Activated naive CD4-positive, alpha-beta T cell treated with anti-CD3 and anti-CD28 coated beads, Interleukin-2, amount 50 U/mL, for 16 hours (primary cell): Measurements from ENCODE around the gene OBP2A.
"Not testable (repeated sequence)": the region's sequence is repeated elsewhere in the genome, so short reads cannot be mapped to it uniquely, and the experiment has no call there.

ENCODE experiments used
- DNase-seq: peaks from one replicate; pipeline ENCODE4 v3.0.0-alpha.2; 2020

The OBP2A gene, protein sequence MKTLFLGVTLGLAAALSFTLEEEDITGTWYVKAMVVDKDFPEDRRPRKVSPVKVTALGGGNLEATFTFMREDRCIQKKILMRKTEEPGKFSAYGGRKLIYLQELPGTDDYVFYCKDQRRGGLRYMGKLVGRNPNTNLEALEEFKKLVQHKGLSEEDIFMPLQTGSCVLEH

DNA sequence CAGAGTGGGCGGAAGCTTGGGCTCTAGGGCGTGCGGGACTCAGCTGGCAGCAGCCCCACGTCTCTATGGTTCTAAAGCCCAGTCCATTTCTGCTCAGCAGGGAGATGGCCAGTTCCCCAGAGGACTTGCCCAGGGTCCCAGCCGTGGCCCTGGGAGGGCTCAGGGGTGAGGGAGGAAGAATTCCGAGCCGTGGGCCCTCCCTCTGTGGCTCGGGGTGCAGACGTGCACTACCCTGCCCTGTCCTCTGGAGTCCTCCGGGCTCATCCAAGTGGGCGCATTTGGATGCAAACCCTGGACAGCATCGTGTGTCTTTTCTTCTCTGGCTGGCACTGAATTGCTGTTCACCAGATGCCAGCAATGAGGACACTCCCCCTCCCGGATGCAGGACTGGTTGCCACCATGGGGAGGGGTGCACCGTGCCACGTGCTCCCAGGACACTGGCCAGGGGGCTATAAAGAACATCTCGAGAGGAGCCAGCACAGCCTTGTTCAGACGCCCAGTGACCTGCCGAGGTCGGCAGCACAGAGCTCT is at the start of gene OBP2A:
Gene OBP2A, plus strand, starts transcription at position 481 of the 531 bp plus-strand sequence. CDS start 55 bp downstream, outside the sequence.
- DNase-seq = not testable (repeated sequence)

DNA sequence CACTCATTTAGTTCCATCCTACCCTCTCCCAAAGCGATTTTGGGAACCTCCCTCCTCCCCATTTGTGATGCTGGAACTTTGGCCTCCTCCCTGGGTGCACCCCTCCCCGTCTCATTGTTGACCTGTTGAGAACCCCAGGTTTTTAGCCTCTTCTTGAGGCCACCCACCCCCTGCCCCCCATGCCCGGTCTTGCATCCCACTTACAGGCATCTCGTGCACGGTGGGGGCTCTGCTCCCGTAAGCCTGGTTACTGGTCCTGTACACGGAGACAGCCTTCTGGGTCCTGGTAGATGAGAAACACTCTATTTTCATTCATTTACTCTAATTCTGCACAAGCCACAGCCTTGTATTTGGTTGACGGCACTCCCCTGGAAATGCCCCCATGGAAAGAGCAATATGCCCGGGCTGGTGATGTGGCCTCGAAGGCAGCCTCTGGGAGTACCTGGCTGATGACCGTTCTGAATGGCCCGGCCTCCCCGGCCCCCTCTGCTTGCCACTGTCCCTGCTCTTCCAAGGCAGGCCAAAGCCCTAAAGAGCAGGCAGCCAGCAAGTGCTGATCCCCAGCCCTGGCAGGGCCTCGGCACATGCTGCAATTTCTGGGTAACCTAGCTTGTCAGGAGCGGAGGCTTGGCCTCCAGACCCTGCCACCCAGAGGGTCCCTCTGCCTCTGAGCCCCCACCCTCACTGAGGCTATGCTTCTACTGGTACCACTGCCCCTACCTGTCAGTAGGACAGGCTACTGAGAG is 47.4 kb upstream of the OBP2A start:
- no peak for DNase-seq

DNA sequence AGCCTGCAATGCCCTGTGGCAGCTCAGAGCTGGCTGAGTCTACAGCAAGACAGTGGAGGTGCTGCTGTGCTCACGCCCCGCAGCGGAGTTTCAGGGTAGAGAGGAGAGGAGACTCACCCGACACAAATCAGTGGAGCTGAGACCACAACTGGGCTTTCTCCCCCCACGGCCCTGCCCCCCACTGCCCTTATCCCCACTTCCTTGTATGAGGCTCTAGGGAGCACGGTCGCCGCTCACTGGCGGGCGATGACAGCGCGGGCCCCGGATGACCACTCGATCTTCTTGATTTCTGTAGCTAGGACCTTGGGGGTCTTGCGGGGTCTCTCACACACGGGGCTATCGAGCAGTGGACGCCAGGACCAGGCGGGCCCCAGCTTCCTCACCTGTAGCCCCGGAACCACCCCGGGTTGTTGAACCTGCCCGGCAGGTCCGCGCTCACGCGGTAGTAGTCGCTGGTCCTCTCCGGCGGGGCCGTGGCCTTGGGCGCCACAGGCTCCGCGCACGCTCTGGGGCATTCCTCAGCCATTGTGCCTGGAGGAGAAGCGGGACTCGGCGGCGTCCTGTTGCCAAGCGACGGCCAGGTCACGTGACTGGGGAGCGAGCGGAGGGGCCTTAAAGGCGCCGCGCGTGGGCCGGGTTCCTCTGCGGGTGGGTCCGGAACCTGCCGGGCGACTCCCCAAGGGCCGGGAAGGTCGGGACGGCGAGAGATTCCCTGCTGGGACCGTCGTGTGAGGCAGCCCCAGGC is 46.4 kb upstream of the OBP2A start:
- peak; percentile 92 for DNase-seq

DNA sequence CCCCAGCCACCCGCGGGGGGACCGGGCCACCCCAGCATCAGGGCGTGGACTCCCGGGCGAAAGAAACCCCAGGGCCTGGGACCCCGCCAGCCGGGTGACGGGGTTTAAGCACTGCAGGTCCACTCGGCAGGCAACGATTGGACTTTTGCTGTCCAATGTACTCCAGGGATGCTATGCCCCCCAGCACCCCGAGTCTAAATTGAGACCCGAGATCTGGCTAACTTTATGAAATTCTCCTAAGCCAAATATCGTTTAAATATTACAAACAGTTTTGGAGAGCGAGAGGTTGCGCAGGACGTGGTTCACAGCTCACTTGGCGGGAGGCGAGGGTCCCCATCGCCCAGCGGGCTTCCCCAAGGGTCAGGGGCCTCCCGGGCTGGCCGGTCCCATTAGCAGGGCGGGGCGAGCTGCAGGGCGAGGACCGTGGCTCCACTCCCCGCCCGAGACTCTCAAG is 45.8 kb upstream of the OBP2A start:
- no peak for DNase-seq

DNA sequence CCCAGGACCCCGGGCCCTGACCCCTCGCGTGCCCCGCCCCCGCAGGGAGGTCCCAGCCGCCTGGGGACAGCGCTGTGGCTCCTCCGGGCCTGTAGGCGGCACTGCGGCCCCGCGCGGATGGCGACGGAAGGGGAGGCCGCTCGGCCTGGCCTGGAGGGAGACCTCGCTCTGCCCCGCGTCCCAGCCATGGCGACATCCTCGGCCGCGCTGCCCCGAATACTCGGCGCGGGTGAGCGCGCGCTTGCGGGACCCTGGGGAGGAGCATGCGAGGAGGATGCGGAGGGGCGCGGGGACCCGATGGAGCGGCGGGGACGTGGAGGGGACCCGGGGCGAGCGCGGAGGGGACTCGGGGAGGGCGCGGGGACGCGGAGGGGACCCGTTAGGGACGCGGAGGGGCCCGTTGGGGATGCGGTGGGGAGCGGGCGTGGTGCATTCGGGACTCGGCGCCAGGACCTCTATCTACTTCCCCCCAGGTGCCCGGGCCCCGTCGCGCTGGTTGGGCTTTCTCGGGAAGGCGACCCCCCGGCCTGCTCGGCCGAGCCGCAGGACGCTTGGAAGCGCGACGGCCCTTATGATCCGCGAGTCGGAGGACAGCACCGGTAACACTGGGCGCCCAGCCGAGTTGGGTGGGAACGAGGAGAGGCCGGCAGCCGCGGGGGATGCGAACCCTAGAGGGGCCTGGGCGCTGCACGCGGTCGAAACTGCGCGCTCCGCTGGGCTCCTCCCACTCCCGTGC is 45.2 kb upstream of the OBP2A start, which contains the start of gene MRPS2:
Gene MRPS2, plus strand, starts transcription at position 158 of the 736 bp plus-strand sequence. Its CDS starts 29 bp downstream, at position 187.
- DNase-seq = peak; percentile 87

DNA sequence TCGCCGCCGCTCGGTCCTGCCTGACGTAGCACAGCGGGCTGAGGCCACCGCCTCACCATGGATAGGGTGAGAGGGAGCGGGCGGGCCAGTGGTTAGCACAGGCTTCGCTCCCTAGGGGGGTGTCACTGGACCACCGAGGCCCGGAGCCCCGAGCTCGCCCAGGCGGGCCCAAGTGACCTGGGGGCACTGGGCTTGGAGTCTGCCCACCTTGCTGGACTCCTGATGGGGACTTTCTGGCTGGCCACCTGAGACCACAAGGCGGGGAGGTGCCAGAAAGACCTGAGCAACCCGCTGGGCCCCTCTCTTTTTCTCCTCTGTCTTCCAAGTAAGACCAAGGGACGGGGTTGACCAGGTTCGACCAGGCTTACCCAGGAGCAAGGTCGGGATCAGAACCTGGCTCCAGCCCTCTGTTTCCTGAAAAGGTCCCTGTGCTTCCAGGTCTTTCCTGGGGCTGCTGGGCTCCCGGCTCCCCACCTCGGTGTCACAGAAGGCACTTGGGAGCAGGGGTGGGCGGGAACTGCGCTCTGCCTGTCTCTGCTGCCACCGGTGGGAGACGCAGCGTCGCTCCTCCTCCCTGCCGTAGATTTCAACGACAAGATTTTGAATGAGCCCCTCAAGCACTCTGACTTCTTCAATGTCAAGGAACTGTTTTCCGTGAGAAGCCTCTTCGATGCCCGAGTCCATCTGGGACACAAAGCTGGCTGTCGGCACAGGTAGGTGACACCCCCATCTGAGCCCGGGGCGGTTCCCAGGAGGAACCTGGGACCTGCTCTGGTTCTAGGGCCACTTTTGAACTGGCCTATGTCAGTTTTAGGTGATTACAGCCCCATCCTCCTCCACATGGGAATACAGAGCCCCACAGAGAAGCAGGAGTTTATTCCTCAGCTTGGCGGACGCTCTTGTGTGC is 44.4 kb upstream of the OBP2A start:
- peak; percentile 9 for DNase-seq

DNA sequence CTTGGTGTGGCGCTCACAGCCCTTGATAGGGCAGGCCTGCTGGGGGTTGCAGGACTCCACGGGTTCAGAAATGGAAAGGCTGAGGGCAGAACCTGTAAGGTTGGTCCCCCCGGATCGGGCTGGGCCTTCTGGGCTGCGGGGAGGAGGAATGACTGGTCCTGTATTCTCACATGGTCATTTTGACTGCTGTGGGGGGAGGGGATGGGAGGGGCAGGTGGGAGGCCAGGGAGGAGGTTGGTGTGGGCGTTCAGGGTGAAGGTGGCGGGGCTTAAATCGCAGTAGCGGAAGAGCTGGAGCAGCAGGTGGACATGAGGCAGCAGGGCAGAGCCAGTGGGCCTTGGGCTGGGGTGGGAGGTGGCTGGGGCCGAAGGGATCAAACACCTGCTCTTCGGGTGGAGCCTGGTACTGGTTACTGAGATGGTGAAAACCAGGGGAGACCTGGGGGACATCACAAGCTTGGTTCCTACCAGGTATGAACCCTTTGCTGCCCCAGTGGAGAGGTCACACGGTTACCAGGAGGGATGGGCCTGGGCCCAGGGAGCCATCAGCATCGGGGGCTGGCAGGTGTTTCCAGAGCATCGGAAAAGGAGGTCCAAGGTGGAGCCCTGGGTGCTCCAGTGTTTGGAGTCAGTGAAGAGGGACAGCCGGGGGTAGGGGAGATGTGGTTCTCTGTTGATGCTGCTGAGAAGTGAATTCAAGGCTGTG is 43.6 kb upstream of the OBP2A start:
- DNase-seq = peak; percentile 5

DNA sequence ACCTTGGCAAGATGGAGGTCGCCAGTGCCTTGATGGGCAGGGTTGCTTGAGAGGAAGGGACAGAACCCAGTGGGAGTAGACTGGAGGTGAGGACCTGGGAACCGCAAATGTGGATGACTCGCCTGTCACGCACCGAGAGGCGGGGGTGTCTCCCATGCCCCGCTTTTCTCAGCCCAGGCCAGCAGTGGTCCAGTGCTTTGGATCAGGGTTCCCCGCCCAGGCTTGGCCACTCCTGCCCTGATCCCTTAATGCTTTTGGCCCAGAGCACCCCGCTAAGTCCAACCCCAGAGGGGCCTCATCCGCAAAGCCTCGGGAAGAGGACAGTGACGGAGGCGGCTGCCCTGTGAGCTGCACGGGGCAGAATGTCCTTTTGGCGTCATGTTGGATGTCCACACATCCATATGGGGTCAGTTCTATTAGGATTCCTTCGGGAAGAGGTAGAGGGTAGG is 43.0 kb upstream of the OBP2A start:
- DNase-seq = peak; percentile 9

DNA sequence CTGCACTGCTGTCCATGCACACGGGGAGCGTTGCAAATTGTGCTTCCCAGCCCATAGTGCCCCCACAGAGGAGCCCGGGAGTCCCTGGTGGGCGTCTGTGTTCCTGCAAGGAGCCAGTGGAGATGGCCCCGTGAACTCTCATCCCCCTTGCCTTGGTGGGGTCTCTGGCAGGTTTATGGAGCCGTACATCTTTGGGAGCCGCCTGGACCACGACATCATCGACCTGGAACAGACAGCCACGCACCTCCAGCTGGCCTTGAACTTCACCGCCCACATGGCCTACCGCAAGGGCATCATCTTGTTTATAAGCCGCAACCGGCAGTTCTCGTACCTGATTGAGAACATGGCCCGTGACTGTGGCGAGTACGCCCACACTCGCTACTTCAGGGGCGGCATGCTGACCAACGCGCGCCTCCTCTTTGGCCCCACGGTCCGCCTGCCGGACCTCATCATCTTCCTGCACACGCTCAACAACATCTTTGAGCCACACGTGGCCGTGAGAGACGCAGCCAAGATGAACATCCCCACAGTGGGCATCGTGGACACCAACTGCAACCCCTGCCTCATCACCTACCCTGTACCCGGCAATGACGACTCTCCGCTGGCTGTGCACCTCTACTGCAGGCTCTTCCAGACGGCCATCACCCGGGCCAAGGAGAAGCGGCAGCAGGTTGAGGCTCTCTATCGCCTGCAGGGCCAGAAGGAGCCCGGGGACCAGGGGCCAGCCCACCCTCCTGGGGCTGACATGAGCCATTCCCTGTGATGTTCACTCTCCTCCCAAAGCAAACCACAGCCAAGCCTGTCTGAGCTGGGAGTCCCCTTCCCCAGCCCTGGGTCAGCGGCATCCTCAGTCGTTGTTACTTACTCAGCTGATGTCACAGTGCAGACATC is 42.3 kb upstream of the OBP2A start:
- DNase-seq = peak; percentile 9

DNA sequence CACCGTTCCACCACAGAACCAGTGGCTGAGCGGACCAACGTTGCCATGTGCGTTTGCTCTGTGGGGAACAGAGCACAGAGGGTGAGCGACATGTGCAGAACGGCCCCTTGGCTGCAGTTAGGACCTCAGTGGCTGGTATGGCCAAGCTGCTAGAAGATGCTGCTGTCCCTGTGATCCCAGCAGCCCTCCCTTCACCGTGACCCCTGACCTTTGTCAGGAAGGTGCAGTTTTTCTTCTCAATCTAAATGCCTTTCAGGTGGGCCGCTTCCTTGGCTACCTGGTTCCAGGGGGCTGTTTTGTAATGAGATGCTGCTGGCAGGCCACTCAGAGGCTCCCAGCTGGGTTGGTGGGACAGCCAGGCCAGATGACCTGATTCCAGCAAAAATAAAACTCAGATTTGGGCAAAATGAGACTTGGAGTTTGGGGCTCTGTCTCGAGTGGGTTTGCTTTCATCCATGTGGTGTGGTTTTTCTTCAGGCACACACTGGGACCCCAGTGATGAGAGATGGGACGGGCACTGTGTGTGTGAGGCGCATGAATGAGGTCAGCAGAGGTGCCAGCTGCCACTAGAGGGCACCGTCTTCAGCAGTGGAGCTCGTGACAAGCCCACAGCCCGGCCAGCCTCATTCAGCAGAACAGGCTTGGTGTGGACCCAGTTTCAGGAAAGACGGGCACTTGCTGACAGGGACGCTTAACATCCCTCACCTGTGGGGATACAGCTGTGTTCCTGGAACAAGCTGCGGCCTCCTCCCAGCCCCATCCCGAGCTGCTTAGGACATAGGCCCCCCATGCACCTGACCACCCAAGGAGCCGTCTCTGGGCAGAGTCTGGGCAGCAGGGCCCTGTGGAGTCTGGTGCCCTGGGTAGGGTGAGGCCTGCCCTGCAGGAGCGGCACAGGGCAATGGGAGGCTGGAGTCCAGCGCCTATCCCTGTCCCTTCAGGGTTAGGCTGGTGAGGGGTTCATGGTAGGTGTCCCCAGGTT is 41.4 kb upstream of the OBP2A start:
- peak; percentile 63 for DNase-seq

DNA sequence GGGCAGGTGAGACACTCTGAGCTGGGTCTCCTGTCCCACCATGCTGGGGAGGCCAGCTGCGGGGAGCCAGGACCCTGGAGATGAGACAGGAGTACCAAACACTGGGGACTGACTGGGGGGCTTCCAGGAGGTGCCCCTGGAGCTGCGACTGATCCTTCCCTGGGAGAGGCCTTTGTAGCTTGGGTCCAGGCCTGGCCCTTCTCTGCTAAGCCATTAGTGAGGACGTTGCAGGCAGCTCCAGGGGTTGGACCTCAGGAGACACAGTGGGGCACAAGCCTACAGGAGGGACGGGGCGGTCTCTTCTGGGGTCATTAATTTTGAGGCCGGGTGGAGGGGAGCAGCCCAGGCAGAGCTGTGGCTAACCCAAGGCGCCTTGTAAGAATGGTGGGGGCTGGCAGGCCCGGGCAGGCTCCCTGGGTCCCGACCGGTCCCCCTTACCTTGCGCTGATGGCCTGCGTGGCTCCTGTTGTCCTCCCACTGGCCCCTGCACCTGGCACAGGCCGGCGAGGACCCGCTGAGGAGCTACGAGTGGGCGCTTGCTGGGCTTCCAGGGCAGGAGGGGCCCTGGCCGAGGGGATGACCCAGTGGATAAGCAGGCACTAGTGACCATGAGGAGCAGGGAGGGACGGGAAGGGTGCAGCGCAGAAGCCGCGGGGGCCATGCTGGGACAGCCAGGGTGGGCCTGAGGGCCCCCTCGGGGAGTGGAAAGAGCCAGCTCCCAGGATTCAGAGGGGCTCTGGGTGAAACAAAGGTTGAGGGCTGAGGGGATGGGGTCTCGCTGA is 40.3 kb upstream of the OBP2A start:
- DNase-seq = peak; percentile 6

DNA sequence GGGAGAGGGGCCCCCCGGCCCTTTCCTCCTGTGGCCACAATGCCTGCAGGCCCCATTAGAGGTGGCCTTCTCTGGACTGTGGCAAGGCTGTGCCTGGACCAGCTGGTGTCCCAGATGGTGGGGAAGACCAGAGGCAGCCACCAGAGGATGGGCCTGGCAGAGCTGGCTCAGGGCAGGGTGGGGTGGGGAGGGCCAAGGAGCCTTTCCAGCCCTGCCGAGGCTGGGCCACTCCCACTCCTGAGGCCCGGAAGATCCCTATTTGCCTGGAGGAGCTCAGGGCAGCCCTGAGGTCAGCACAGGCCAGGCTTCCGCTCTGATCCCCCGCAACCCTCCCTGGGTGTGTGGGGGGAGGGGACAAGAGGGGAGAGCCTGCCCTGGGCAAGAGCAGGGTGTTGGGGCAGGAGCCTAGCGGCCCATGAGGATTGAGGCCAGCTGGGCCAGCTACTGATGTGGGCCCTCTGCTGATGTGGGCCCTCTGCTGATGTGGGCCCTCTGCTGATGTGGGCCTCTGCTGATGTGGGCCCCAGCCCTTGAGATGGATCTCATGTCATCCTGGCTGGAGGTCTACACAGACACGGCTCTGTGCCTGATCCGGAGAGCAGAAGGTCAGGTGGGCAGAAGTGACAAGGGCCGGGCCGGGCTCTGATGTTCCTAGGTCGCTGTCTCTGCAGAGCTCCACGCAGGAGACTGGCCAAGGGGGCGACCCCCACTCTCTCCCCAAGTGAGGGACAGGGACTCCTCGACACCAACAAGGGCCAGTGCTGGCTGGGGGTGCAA is 39.4 kb upstream of the OBP2A start:
- DNase-seq = no peak

DNA sequence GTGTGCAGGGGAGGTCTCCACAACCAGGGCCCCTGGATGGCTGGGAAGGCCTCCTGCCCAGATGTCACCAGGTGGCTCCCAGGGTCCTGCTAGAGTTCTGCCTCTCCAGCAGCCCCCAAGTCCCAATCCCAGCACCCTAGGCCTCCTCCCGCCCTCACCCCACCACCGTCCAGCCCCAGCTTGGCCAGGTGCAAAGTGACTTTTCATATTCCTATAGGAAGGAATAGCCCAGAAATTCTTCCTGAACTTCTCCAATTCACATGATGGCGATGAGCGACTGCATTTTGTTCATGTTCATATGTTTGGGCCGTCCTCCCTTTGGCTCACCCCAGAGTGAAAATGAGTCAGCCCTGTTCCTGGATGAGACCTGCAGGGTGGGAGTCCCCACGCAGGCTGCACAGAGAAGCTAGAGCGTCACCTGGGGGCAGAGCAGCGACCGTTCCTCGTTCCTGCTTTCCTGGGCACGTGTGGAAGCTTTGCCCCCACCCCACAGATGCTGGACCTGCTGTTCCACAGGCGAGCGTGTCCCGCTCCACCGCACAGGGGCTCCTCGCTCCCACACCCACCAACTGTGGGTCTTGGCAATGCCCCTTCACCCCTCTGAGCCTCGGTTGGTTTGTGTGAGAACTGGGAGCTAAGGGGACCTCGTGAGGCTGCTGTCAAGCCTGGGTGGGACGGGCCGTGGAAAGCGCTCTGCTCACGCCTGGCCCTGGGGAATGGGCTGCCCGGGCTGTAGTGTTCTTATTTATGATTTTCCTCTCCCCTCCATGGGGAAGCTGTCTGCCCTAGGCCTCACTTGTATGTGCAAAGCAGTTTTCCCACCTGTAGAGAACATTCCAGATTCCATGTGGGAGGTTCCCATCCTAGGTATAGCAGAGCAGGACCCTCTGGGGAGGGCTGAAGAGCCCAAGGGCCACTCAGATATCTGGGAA is 38.6 kb upstream of the OBP2A start:
- no peak for DNase-seq

DNA sequence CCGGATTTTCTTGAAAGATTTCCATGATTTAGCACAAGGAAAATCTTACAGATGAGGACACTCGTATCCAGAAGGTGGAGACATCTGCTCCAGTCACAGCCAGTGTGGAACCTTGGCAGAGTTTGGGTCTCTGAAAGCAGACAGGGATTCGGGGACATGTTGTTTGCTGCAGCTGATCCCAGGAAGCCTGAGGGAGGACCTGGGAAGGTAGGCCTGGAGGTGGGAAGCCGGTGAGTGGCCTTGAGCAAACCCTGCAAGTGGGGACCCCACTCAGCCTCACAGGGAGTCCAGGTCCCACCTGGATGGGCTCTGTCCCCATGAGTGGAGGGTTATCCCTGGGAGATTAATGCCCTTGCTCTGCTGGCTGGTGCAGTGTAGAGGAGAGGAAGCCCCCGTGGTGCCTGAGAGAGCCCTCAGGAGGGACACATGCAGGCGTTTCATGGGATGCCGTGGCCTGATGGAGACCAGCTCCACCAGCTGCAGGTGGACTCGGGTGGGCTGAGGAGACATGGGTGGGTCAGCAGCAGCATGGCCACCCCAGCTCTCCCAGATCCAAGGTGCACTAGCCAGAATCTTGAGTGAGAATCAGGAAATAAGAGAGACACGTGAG is 37.6 kb upstream of the OBP2A start:
- DNase-seq = no peak

DNA sequence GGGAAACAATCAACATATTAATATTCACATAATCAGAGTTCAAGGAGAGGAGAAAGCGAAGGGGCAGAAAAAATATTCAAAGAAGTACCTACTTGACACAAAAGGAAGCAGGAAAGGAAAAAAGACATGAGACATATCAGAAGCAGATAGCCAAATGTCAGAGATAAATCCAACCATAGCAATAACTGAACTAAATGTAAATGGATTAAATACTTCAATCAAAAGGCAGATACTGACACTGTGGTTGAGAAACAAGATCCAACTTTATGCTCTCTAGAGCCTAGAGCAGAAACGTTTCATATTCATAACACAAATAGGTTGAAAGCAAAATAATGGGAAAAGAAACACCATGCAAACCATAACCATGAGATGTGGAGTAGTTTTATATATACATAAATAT is 36.5 kb upstream of the OBP2A start:
- DNase-seq = no peak
